H1 (cell line): ENCODE results near the gene GNAQ. TPM values are rescaled to one million over a fixed set of nuclear protein-coding genes. Genes with fewer than 3 reads are reported as not detected.

Experiments used
- FOSL1 ChIP-seq: IDR thresholded peaks from 2 replicates; pipeline ENCODE4 v1.6.1; 2011; ENCODE audit warnings: mild to moderate bottlenecking, low read depth, low read length, moderate library complexity; ENCODE audit not compliant: insufficient read depth
- PHF8 ChIP-seq: fragments of 200-600 bp; sonication (generic); conservative IDR thresholded peaks from 2 replicates; pipeline ENCODE4 v1.7.1; 2012; ENCODE audit warnings: low read depth, mild to moderate bottlenecking, inconsistent platforms, low read length, moderate library complexity
- POLR2AphosphoS5 ChIP-seq: IDR thresholded peaks from 2 replicates; pipeline ENCODE4 v1.6.1; 2011; ENCODE audit warnings: low read depth, low read length
- RBBP5 ChIP-seq: IDR thresholded peaks from 2 replicates; pipeline ENCODE4 v1.7.1; 2012; ENCODE audit warnings: low read depth, mild to moderate bottlenecking, inconsistent platforms, low read length, moderate library complexity, borderline replicate concordance
- RXRA ChIP-seq: IDR thresholded peaks from 2 replicates; pipeline ENCODE4 v1.6.1; 2011; ENCODE audit warnings: low read depth, mild to moderate bottlenecking, low read length, moderate library complexity; ENCODE audit not compliant: insufficient read depth
- polyA plus RNA-seq, 7 experiments: library from polyadenylated mRNA; depleted of rRNA in 3 of 7; stranded (reverse) in 5 of 7; unstranded in 2 of 7; fragments of >200 nt in 5 of 7; fragments of 200-250 nt in 2 of 7; gene quantifications; 1 replicate in 5 of 7; 2 replicates in 1 of 7; 4 replicates in 1 of 7; pipeline versions ENCODE4 v1.2.1 to v1.2.3, GENCODE V29; 2011 to 2013; ENCODE audit warnings: missing spikeins in 2 of 7, mixed read lengths in 2 of 7
- total RNA-seq: library from RNA; stranded (reverse); fragmentation: NEBNext Ultra II Directional; extraction: Animal tissue kit (Norgen Biotek cat#: 25700); gene quantifications from 2 replicates; pipeline ENCODE4 v1.2.1, GENCODE V29; 2021

Gene GNAQ
- total and polyA plus RNA-seq, 2 of the 8 experiments (the other 6 are each of a cell fraction or from before 2014, with no cell fraction given), result 22.8 to 63.8 TPM

DNA sequence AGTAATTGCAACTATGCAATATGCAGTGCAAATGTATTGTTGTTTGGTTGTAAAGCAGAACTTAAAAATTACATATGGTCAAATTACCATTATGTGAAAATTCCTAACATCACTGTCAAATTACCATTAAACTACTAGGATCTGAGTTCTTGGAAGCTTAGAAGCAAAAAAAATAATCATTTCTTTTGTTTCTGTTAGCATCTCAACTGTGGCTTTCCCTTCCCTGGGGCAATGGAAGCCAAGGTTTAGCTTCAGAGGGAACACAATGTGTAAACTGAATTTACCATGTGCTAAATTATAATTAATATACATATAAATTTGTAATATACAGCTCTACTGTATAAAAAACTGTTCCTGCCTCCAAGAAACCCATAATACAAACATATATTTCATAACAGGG is 159.4 kb downstream of the GNAQ start (continued):
- TF ChIP-seq RBBP5 (no peak), RXRA (no peak), FOSL1 (no peak), PHF8 (no peak), POLR2AphosphoS5 (no peak)
